CD4-positive, alpha-beta memory T cell (primary cell): Measurements from ENCODE around the gene TPM3. TPM values are rescaled to one million over a fixed set of nuclear protein-coding genes. Genes with fewer than 3 reads are reported as not detected.
"Not testable (repeated sequence)": the region's sequence is repeated elsewhere in the genome, so short reads cannot be mapped to it uniquely, and the experiment has no call there.

Experiments used
- CTCF ChIA-PET: fragments of 350-600 bp; sonication (Branson Sonifier 250); formaldehyde crosslinking; loops from one replicate; lab custom pipeline; 2021; ENCODE audit warnings: inconsistent platforms; ENCODE audit not compliant: partially characterized antibody; lab: Charles Lee
- POLR2A ChIA-PET: fragments of 350-600 bp; sonication (Branson Sonifier 250); formaldehyde crosslinking; loops from one replicate; lab custom pipeline; 2021; ENCODE audit not compliant: partially characterized antibody; lab: Charles Lee
- DNase-seq, 5 donors: peaks; one replicate each; pipeline versions ENCODE4 v3.0.0 to v3.0.0-alpha.2; 2020 to 2022; ENCODE audit warnings: mixed read lengths in 1 of 5
- H3K27ac ChIP-seq: one replicate; pipeline ENCODE4 v1.7.0; 2013; ENCODE audit warnings: low read depth, low read length
- H3K27me3 ChIP-seq: 2 replicates; pipeline ENCODE4 v1.7.0; 2013; ENCODE audit warnings: mild to moderate bottlenecking, low read length, moderate library complexity; ENCODE audit not compliant: insufficient read depth
- H3K36me3 ChIP-seq: 2 replicates; pipeline ENCODE4 v1.7.0; 2013; ENCODE audit warnings: mild to moderate bottlenecking, low read length, moderate library complexity; ENCODE audit not compliant: insufficient read depth
- H3K4me1 ChIP-seq: 2 replicates; pipeline ENCODE4 v1.7.0; 2013; ENCODE audit warnings: mild to moderate bottlenecking, low read length, moderate library complexity; ENCODE audit not compliant: insufficient read depth
- H3K4me3 ChIP-seq, 2 donors: one replicate each; pipeline ENCODE4 v1.7.0; 2013; ENCODE audit warnings: low read length in 2 of 2, mild to moderate bottlenecking in 1 of 2
- H3K9me3 ChIP-seq, 2 donors: one replicate each; pipeline ENCODE4 v1.7.0; 2013; ENCODE audit warnings: low read length in 2 of 2, control low read depth in 1 of 2; ENCODE audit not compliant: control insufficient read depth in 1 of 2
- H3K27ac Mint-ChIP-seq, 7 donors: one replicate each; pipeline ENCODE4 v1.8.0; 2020 to 2021; ENCODE audit warnings: mixed read lengths in 7 of 7, mild to moderate bottlenecking in 6 of 7, inconsistent platforms in 3 of 7, moderate library complexity in 3 of 7
- H3K27me3 Mint-ChIP-seq, 2 donors: one replicate each; pipeline ENCODE4 v1.8.0; 2020 to 2021; ENCODE audit warnings: mixed read lengths in 2 of 2
- H3K36me3 Mint-ChIP-seq, 2 donors: one replicate each; pipeline ENCODE4 v1.8.0; 2020 to 2021; ENCODE audit warnings: mixed read lengths in 2 of 2, inconsistent platforms in 1 of 2, mild to moderate bottlenecking in 1 of 2
- H3K4me1 Mint-ChIP-seq, 4 donors: one replicate each; pipeline ENCODE4 v1.8.0; 2020 to 2021; ENCODE audit warnings: mixed read lengths in 4 of 4, mild to moderate bottlenecking in 1 of 4
- H3K4me3 Mint-ChIP-seq, 8 donors: one replicate each; pipeline ENCODE4 v1.8.0; 2020 to 2021; ENCODE audit warnings: mixed read lengths in 8 of 8, mild to moderate bottlenecking in 7 of 8, moderate library complexity in 6 of 8, inconsistent platforms in 3 of 8
- H3K9me3 Mint-ChIP-seq, 8 donors: one replicate each; pipeline ENCODE4 v1.8.0; 2020 to 2021; ENCODE audit warnings: mixed read lengths in 8 of 8, mild to moderate bottlenecking in 5 of 8, inconsistent platforms in 3 of 8, moderate library complexity in 1 of 8
- intact Hi-C: fragments of 100-400 bp; cut with micrococcal nuclease; formaldehyde crosslinking; loops from one replicate; pipeline ENCODE4 v1.15.1; 2023
- polyA plus RNA-seq, 2 donors: library from polyadenylated mRNA; unstranded; fragments of 300-500 nt; fragmentation: Illumina TruSeq; gene quantifications; one replicate each; pipeline ENCODE4 v1.2.3, GENCODE V29; 2021
- total RNA-seq, 2 experiments: library from RNA; stranded (reverse); gene quantifications; one replicate each; pipeline ENCODE4 v1.2.3, GENCODE V29; 2021

The TPM3 gene
- total and polyA plus RNA-seq, 4 experiments from 2014 or later: 311 to 1,209 (median 586) TPM

DNA sequence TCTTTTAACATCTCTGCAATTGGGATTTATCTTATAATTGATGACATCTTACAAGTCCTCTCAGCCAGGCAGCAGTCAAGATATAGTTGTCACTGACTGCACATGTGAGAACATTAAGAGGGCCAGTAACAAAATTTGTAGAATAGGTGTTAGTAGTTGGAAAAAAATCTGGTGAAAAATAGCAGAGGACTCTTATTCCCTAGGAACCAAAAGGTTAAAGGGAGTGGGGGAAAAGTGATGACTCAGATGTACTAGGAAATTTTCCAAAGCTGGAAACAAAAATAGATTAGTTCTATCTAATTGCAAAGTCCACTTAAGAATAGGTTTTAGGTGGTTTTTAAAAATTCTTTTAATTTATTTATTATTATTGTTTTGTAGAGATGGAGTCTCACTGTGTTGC, 40.6 kb downstream of the TPM3 start:
- H3K4me3 ChIP-seq: no peak overlapping the region
- no peaks in the 10 kb centered on the region for H3K9me3 ChIP-seq
- Mint-ChIP-seq H3K27me3 (no peaks in the 10 kb centered on the region), H3K27ac (peak overlapping the region in 3 of 7 donors; percentile 42 to 68 (median 47)), H3K4me3 (no peak overlapping the region), H3K9me3 (no peaks in the 10 kb centered on the region), H3K36me3 (peaks cover 17 to 24% of the 10 kb centered on the region in 2 donors), H3K4me1 (peaks cover 16 to 31% (median 26%) of the 10 kb centered on the region in 4 donors)
- no peaks in the 10 kb centered on the region for H3K27me3 ChIP-seq
- peaks cover 23% of the 10 kb centered on the region for H3K4me1 ChIP-seq
- peaks cover 12% of the 10 kb centered on the region for H3K36me3 ChIP-seq
- ChIA-PET CTCF (no interaction called here), POLR2A (no interaction called here)
- no peak overlapping the region for H3K27ac ChIP-seq
- DNase-seq: no peak
- intact Hi-C loops: no loop called here

DNA sequence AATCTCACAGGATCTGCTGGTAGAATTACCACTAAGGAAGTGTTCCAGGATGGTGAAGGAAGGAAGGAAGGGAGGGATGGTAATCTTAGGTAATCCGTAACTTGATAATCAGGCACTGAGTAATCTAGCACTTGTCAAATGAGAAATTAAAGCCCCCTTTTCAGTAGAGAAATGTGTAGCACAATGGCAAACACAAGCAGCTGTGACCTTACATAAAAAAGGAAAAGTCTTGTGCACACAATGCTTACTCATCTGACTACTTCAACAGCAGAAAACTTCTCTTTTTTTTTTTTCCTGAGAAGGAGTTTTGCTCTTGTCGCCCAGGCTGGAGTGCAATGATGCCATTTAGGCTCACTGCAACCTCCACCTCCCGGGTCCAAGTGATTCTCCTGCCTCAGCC, 43.1 kb downstream of the TPM3 start:
- Histone ChIP-seq H3K4me3 (no peak overlapping the region), H3K36me3 (no peaks in the 10 kb centered on the region), H3K9me3 (no peaks in the 10 kb centered on the region), H3K27me3 (no peaks in the 10 kb centered on the region), H3K4me1 (no peaks in the 10 kb centered on the region), H3K27ac (no peak overlapping the region)
- ChIA-PET POLR2A (interaction anchor here (1.0 kb wide), 1 partner anchor 9 kb away, joined by 3 read pairs; no protein-coding TSS in a partner anchor), CTCF (no interaction called here)
- H3K36me3 Mint-ChIP-seq: peaks cover 2% of the 10 kb centered on the region in 2 donors
- H3K27ac Mint-ChIP-seq: peak overlapping the region in 3 of 7 donors; percentile 70 to 76 (median 73)
- no peaks in the 10 kb centered on the region for H3K27me3 Mint-ChIP-seq
- peaks cover 8 to 10% (median 9%) of the 10 kb centered on the region in 4 donors for H3K4me1 Mint-ChIP-seq
- no peak overlapping the region for H3K4me3 Mint-ChIP-seq
- no peaks in the 10 kb centered on the region for H3K9me3 Mint-ChIP-seq
- no peak for DNase-seq
- intact Hi-C loops: loop anchor here (5.0 kb wide), 1 partner anchor 33 kb away; no protein-coding TSS in a partner anchor

DNA sequence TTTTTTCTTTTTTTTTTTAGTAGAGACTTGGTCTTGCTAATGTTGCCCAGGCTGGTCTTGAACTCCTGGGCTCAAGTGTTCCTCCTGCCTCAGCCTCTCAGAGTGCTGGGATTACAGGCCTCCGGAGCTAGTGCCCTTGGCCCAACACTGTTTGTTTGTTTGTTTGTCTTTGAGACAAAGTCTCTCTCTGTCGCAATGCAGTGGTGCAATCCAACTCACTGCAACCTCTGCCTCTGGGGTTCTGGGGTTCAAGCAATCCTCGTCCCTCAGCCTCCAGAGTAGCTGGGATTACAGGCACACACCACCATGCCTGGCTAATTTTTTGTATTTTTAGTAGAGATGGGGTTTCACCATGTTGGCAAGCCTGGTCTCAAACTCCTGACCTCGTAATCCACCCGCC, 44.4 kb downstream of the TPM3 start:
- H3K9me3 ChIP-seq, H3K4me1 ChIP-seq, H3K27ac Mint-ChIP-seq, H3K9me3 Mint-ChIP-seq, H3K4me3 Mint-ChIP-seq, POLR2A ChIA-PET, DNase-seq, CTCF ChIA-PET, H3K27ac ChIP-seq, H3K27me3 ChIP-seq, H3K36me3 ChIP-seq, H3K36me3 Mint-ChIP-seq, H3K27me3 Mint-ChIP-seq, H3K4me3 ChIP-seq, H3K4me1 Mint-ChIP-seq: not testable (repeated sequence)
- intact Hi-C loops: loop anchor here (5.0 kb wide), 1 partner anchor 35 kb away; no protein-coding TSS in a partner anchor

GRCh38 chr1:154145986-154146385, 45.9 kb downstream of the TPM3 start:
- CTCF ChIA-PET: interaction anchor here (0.6 to 0.8 kb wide), 2 partner anchors 13 to 39 kb away, joined by 3 read pairs; no protein-coding TSS in a partner anchor

GRCh38 chr1:154142358-154142757, 49.5 kb downstream of the TPM3 start:
- DNase-seq: no peak
- Histone ChIP-seq H3K27ac (no peak overlapping the region), H3K4me1 (no peaks in the 10 kb centered on the region), H3K4me3 (no peak overlapping the region), H3K27me3 (no peaks in the 10 kb centered on the region), H3K9me3 (no peaks in the 10 kb centered on the region), H3K36me3 (no peaks in the 10 kb centered on the region)
- POLR2A ChIA-PET: interaction anchor here (1.1 kb wide), 1 partner anchor 15 kb away, joined by 4 read pairs; no protein-coding TSS in a partner anchor
- Mint-ChIP-seq H3K4me1 (peaks cover 0 to 2% (median 0%) of the 10 kb centered on the region in 4 donors), H3K27ac (no peak overlapping the region), H3K4me3 (no peak overlapping the region), H3K27me3 (no peaks in the 10 kb centered on the region), H3K9me3 (no peaks in the 10 kb centered on the region), H3K36me3 (no peaks in the 10 kb centered on the region)
- intact Hi-C loops: no loop called here
- CTCF ChIA-PET: no interaction called here

More at GRCh38 chr1:154145986-154146385, 45.9 kb downstream of the TPM3 start:
- H3K4me1 Mint-ChIP-seq: peaks cover 0 to 7% (median 5%) of the 10 kb centered on the region in 4 donors
- Histone ChIP-seq H3K4me1 (no peaks in the 10 kb centered on the region), H3K27me3 (no peaks in the 10 kb centered on the region), H3K9me3 (no peaks in the 10 kb centered on the region), H3K27ac (no peak overlapping the region), H3K36me3 (no peaks in the 10 kb centered on the region), H3K4me3 (no peak overlapping the region)
- H3K27me3 Mint-ChIP-seq: no peaks in the 10 kb centered on the region
- H3K4me3 Mint-ChIP-seq: no peak overlapping the region
- H3K9me3 Mint-ChIP-seq: no peaks in the 10 kb centered on the region
- H3K36me3 Mint-ChIP-seq: no peaks in the 10 kb centered on the region
- POLR2A ChIA-PET: interaction anchor here (1.2 to 1.3 kb wide), 2 partner anchors 11 to 201 kb away, joined by 3 read pairs; no protein-coding TSS in a partner anchor
- intact Hi-C loops: loop anchor here (5.0 kb wide), 1 partner anchor 36 kb away; no protein-coding TSS in a partner anchor
- DNase-seq: no peak
- H3K27ac Mint-ChIP-seq: no peak overlapping the region

DNA sequence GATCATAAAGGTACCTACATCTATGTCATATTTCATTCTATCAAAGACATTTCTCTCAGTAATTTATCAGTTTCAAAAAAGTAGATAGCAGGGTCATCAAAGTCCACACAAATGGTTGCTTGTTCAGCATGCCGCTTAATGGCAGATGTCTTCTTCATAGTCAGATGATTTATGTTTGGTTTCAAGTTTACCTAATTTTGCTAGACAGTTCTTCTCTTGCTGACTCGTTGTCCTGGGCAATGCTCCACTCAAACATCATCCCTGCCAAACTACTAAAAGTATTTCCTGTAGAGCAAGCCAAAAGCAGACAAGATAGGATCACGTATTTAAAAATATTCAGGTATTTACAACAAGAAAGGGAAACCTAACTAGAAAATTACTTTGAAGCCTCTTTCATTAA, 50.7 kb downstream of the TPM3 start:
- H3K36me3 Mint-ChIP-seq: no peaks in the 10 kb centered on the region
- no peak for DNase-seq
- H3K9me3 Mint-ChIP-seq: no peaks in the 10 kb centered on the region
- intact Hi-C loops: no loop called here
- ChIA-PET CTCF (no interaction called here), POLR2A (no interaction called here)
- no peak overlapping the region for H3K4me3 ChIP-seq
- H3K27me3 Mint-ChIP-seq: no peaks in the 10 kb centered on the region
- no peaks in the 10 kb centered on the region for H3K27me3 ChIP-seq
- H3K4me1 ChIP-seq: no peaks in the 10 kb centered on the region
- no peak overlapping the region for H3K4me3 Mint-ChIP-seq
- H3K27ac ChIP-seq: no peak overlapping the region
- H3K4me1 Mint-ChIP-seq: peaks cover 0 to 2% (median 0%) of the 10 kb centered on the region in 4 donors
- no peaks in the 10 kb centered on the region for H3K9me3 ChIP-seq
- peak overlapping the region in 1 of 7 donors; percentile 39 for H3K27ac Mint-ChIP-seq
- no peaks in the 10 kb centered on the region for H3K36me3 ChIP-seq

GRCh38 chr1:154137888-154138287, 54.0 kb downstream of the TPM3 start:
- H3K36me3 ChIP-seq: no peaks in the 10 kb centered on the region
- no peak overlapping the region for H3K4me3 ChIP-seq
- H3K9me3 Mint-ChIP-seq: no peaks in the 10 kb centered on the region
- no peaks in the 10 kb centered on the region for H3K27me3 ChIP-seq
- no peak for DNase-seq
- no peak overlapping the region for H3K4me3 Mint-ChIP-seq
- H3K4me1 Mint-ChIP-seq: no peaks in the 10 kb centered on the region
- ChIA-PET POLR2A (interaction anchor here (0.6 kb wide), 1 partner anchor 148 kb away, joined by 3 read pairs; no protein-coding TSS in a partner anchor), CTCF (interaction anchor here (0.9 kb wide), 1 partner anchor 82 kb away, joined by 3 read pairs; a partner anchor contains a TSS)
- no peak overlapping the region for H3K27ac ChIP-seq
- H3K27me3 Mint-ChIP-seq: no peaks in the 10 kb centered on the region
- no peaks in the 10 kb centered on the region for H3K36me3 Mint-ChIP-seq
- H3K27ac Mint-ChIP-seq: no peak overlapping the region
- intact Hi-C loops: no loop called here
- no peaks in the 10 kb centered on the region for H3K9me3 ChIP-seq
- no peaks in the 10 kb centered on the region for H3K4me1 ChIP-seq
